ENCODE results near the gene MYLK2.

MYLK2 gene

DNA sequence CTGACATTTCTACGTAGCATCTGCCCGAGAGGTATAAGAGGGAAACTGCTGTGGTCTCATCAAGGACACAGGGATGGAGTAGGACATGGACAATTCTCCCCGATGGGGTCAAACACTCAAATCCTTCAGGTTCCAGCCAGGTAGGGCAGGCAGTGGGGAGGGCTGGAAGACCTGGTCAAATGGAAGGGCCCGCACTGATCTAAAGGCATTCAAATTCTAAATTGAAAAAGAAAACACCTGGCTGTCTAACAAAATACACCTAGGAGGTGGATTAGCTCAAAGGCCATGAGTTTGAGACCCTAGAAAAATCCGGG, 43.0 kb downstream of the MYLK2 start:
- TF ChIP-seq, protein P1, sequence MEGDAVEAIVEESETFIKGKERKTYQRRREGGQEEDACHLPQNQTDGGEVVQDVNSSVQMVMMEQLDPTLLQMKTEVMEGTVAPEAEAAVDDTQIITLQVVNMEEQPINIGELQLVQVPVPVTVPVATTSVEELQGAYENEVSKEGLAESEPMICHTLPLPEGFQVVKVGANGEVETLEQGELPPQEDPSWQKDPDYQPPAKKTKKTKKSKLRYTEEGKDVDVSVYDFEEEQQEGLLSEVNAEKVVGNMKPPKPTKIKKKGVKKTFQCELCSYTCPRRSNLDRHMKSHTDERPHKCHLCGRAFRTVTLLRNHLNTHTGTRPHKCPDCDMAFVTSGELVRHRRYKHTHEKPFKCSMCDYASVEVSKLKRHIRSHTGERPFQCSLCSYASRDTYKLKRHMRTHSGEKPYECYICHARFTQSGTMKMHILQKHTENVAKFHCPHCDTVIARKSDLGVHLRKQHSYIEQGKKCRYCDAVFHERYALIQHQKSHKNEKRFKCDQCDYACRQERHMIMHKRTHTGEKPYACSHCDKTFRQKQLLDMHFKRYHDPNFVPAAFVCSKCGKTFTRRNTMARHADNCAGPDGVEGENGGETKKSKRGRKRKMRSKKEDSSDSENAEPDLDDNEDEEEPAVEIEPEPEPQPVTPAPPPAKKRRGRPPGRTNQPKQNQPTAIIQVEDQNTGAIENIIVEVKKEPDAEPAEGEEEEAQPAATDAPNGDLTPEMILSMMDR (IDR thresholded peaks at IDR 0.05; ENCODE audit: borderline replicate concordance, insufficient read depth, low read depth, low read length), result no peak
- H3K4me3 ChIP-seq (ENCODE audit: low read depth, low read length), result no peak overlapping the region

DNA sequence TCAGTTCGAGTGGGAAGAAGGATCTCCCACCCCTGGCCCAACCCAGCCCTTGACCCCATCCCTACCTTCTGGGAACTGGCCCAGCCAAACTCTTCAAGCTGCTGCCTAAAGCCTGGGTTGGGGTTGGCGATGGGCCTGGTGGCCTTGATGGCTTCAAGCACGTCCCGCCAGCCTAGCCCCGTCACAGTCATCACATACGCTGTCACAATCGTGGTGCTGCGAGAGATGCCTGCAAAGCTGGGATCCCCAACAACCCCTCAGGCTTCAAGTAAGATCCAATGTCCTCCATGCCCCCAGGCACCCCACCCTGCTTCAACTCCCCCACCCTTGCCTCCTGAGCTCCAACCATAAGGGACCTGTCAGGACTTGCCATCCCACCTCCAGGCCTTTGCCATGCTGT, 43.4 kb downstream of the MYLK2 start:
- H3K4me3 ChIP-seq (ENCODE audit: low read depth, low read length), result no peak overlapping the region
- TF ChIP-seq, protein P1 (IDR thresholded peaks at IDR 0.05; ENCODE audit: borderline replicate concordance, insufficient read depth, low read depth, low read length), result no peak

DNA sequence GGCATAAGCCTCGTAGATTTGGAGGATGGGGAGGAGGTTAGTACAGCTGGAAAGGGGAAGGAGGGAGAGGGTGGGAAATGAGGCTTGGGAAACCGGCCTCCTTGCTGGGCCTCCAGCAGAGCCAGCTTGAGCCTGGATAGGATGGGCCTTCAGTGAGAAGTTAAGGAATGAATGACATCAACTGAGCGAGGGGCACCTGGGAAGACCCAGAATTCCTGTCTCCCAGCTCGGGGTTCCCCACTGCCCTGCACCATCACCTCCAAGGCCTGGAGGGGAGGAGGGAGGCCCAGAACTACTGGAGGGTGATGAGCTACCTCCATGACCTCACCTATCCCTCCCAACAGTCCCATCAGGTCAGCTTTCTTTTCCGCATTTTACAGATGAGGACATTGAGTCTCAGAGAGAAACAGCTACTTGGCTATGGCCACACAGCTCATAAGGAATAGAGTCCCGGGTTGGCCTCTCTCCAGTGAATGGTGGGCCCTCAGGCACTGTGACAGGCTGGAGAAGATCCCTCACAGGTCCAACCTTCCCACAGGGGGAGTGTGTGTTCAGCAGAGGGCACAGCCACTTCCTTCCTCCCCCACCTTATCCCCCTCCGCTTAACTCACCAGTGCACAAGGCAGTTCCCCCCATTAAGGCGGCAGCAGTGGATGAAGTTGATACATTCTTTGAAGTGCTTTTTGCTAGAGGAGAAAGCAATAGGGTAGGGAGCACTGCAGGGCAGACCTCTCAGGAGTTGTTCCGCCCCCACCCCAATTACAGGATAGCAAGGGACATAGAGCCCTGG, 44.3 kb downstream of the MYLK2 start:
- H3K4me3 ChIP-seq (ENCODE audit: low read depth, low read length), result no peak overlapping the region
- TF ChIP-seq, protein P1 (IDR thresholded peaks at IDR 0.05; ENCODE audit: borderline replicate concordance, insufficient read depth, low read depth, low read length), result no peak

DNA sequence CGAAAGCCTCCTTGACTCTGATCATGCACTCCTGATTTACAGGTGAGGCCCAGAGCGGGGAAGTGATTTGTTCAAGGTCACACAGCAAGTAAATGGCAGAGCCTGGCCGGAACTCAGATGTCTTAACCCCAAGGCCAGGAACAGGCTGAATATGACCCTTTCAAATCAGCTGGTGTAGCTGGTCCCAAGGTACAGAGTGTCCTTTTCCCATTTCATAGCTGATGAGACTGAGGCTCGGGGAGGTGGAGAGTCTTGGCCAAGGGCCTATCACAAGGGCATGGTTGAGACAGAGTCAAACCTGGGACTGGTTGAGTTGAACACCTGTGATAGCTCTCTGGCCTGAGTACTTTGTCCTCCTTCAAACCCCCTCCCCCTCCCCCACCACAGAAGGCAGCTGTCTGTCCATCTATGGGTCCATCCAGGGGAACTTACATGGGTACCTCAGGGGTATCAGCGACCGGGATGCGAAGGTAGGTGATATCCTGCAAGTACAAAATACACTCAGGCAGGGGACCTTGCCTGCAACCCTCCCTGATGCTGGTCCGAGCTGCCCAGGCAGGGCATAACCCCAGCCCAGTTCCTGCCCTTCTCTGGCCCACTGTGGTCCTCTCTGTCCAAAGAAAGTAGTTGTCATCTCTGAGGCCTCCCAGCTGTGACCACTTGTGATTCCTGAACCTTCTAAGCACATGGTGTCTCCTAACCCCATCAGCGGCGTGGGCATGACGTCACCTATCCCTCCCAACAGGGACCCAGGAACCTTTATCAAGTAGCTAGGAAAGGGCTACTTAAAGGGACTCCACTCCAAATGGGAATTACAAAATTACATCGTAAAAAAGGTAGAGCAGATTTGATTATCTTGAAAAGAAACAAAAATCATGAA, 45.6 kb downstream of the MYLK2 start:
- no peak overlapping the region for H3K4me3 ChIP-seq (ENCODE audit: low read depth, low read length)
- TF ChIP-seq, protein P1 (IDR thresholded peaks at IDR 0.05; ENCODE audit: borderline replicate concordance, insufficient read depth, low read depth, low read length), result no peak

DNA sequence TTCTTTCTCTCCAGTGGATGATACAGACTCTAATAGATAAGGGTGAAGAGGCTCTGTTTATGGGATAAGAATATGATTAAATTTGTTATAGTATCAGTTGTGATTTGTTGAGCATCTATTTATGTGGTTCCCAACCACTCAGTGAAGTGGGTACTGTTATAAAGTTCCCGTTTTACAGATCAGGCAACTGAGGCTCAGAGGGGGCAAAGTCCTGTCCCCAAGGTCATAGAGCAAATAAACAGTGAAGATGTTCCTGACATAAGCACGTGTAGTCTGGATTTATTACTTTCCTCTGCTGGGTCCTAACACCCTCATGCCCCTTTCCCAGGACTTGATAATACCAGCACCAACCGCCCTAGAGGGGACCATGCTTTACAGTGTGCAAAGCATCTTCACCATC, 47.1 kb downstream of the MYLK2 start:
- TF ChIP-seq, protein P1 (IDR thresholded peaks at IDR 0.05; ENCODE audit: borderline replicate concordance, insufficient read depth, low read depth, low read length), result no peak
- H3K4me3 ChIP-seq (ENCODE audit: low read depth, low read length), result no peak overlapping the region

DNA sequence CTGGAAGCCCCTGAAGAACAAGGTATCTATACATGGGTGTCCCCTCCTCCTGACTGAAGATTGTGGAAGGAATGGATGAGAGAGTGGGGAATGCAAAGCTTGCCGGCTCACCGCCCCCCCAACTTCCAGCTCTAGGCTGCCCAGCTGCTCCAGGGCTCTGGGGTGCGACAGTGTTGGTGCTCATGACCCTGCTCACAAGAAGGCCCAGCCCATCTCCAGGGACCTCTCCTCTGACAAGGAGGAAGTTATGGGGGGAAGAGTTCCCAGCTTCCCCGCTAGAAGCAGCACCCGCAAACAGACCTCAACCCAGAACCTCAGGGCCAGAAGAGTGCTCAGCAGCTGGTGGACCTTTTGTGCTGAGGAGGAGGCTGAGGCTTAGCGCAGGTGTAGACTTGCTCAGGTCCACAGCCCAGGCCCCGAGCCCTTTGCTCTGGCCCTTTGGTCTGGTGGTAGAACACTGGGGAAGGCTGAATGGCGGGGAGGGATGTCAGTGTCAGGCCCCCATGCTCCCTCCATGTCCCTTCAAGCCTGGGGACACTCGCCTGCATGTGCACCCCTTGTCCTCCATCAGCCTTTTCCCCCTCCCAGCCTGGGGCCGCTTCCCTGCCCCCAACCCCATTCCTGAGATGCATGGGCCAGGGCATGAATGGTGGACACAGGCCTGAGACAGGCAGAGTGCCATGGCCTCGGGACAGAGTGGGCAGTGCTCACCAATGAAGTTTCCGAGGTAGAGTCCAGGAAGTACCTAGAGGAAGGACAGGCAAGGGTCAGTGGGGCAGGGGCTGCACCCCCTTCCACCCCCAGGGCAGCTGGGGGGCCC, 49.9 kb downstream of the MYLK2 start:
- no peak overlapping the region for H3K4me3 ChIP-seq (ENCODE audit: low read depth, low read length)

More for the DNA sequence above, 49.9 kb downstream of the MYLK2 start:
- TF ChIP-seq, protein P1 (IDR thresholded peaks at IDR 0.05; ENCODE audit: borderline replicate concordance, insufficient read depth, low read depth, low read length), result no peak
